Duodenal mucosa (tissue), 2 donors: Measurements from ENCODE around the gene GID8.
A peak's percentile ranks its signal among the peaks of the same experiment; 100 is the strongest.

Experiments used
- H3K27ac ChIP-seq: one replicate; pipeline ENCODE4 v1.7.0; 2013; ENCODE audit warnings: low read depth, low read length
- H3K27me3 ChIP-seq, 2 donors: one replicate each; pipeline ENCODE4 v1.7.0; 2013; ENCODE audit warnings: low read length in 2 of 2, control low read depth in 1 of 2; ENCODE audit not compliant: insufficient read depth in 2 of 2, control insufficient read depth in 1 of 2
- H3K36me3 ChIP-seq, 2 donors: one replicate each; pipeline ENCODE4 v1.7.0; 2013; ENCODE audit warnings: low read length in 2 of 2, control low read depth in 1 of 2; ENCODE audit not compliant: insufficient read depth in 2 of 2, control insufficient read depth in 1 of 2
- H3K4me1 ChIP-seq, 2 donors: one replicate each; pipeline ENCODE4 v1.7.0; 2013; ENCODE audit warnings: low read length in 2 of 2, control low read depth in 1 of 2; ENCODE audit not compliant: insufficient read depth in 2 of 2, control insufficient read depth in 1 of 2
- H3K4me3 ChIP-seq, 2 donors: one replicate each; pipeline ENCODE4 v1.7.0; 2013; ENCODE audit warnings: low read length in 2 of 2, low read depth in 1 of 2
- H3K9ac ChIP-seq, 2 donors: one replicate each; pipeline ENCODE4 v1.7.0; 2013; ENCODE audit warnings: low read length in 2 of 2, low read depth in 1 of 2
- H3K9me3 ChIP-seq, 2 donors: one replicate each; pipeline ENCODE4 v1.7.0; 2013; ENCODE audit warnings: low read length in 2 of 2, control low read depth in 1 of 2; ENCODE audit not compliant: control insufficient read depth in 1 of 2

GID8 gene

DNA sequence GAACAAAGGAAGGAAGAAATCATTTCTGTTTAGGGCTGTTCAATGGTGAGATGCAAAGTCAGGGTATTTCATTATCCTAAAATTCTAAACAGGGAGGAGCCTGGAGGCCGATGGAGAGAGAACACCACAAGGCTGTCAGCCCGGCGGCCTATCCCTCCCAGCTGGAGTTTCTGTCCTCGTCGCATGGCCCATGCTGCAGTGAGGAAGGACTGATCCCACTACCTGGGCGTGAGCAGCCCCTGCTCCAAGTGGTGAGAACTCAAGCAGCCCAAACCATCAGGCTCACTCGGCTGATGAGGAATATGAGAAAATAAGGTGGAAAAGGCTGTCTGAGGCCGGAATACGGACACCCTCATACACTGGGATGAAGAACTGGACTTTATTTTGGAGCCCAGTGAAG lies 42.4 kb upstream of the GID8 start:
- Histone ChIP-seq H3K27me3 (no peaks in the 10 kb centered on the region), H3K9me3 (no peaks in the 10 kb centered on the region), H3K9ac (no peak overlapping the region), H3K4me3 (no peak overlapping the region), H3K4me1 (peaks cover 23 to 24% of the 10 kb centered on the region in 2 donors), H3K27ac (no peak overlapping the region), H3K36me3 (peaks cover 54 to 67% of the 10 kb centered on the region in 2 donors)

DNA sequence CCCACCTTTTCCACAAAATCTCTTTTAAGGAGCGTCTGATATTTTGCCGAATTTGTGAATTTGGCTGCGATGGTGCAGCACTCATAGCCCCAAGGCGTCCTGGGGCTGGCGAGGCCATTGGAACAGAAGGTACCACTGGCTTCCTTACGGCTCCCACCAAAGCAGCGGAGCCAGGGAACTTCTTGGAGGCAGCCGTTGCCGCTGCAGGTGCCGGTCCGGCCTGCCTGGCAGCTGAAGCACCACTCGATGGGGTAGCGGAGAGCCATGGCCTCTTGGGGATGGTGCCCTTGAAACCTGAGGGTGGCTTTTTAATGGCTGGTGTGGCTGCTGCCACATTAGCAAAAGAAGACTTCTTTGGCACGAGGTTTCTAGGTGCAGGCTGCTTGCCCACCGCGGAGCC lies 41.4 kb upstream of the GID8 start:
- Histone ChIP-seq H3K4me1 (peaks cover 31 to 32% of the 10 kb centered on the region in 2 donors), H3K27me3 (no peaks in the 10 kb centered on the region), H3K36me3 (peaks cover 51 to 66% of the 10 kb centered on the region in 2 donors), H3K27ac (no peak overlapping the region), H3K4me3 (no peak overlapping the region), H3K9me3 (no peaks in the 10 kb centered on the region), H3K9ac (no peak overlapping the region)

DNA sequence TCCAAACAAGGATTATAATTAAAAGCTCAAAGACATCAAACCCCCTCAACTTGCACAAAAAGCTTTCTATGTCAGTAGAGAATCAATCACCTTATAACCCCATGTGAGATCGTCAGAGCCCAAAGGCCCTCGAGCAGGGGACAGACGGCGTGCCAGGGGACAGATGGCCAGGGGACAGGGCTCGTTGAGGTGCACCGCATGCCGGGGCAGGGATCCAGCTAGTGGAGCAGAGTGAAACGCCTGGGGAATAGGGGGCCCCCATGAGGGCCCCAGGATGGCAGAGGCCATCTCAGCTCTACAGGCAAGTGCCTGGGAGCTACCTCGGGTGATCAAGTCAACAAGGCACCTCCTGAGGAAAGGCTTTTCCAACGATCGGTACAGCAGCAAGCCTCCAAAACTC lies 40.3 kb upstream of the GID8 start:
- peaks cover 31 to 32% of the 10 kb centered on the region in 2 donors for H3K4me1 ChIP-seq
- no peaks in the 10 kb centered on the region for H3K9me3 ChIP-seq
- peaks cover 46 to 65% of the 10 kb centered on the region in 2 donors for H3K36me3 ChIP-seq
- no peak overlapping the region for H3K27ac ChIP-seq
- no peak overlapping the region for H3K9ac ChIP-seq
- no peak overlapping the region for H3K4me3 ChIP-seq
- no peaks in the 10 kb centered on the region for H3K27me3 ChIP-seq

DNA sequence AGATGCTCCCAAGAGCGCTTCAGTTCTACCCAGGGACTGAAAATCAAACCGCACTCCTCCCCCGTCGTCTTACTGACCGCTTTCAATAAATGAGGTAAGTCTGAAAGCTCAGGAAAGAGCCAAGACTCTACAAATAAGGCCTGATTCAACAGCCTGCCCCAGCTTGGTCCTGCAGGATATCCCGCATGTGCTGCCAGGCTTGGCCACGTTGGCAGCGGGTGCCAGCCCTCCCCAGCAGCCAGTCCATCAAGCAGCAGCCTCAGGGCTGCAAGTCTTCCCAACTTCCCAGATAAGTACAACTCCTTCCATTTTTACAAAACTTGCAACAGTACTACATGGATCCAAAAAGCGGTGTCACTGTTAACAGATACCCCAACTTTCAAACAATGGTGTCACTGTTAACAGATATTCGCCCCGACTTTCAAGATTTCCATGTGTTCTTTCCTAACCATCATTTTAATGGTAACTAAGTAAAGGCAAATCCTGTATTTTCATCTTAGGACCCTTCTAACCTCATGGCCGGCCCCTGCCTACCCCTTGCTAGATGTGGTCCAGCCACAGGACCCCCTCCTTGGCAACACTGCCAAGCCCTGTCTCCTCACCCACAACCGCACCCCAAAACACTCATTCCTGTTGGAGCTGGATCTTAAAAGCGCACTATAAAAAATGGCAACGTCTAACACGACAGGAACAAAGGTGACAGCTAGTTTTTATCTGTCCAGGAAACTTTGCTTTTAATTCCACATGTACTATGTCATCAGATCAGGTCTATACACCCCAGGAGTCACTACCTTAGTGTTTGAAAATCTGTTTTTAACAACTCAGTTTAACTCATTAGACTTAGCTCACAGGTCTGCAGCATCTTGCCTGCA lies 39.6 kb upstream of the GID8 start:
- H3K9me3 ChIP-seq = no peaks in the 10 kb centered on the region
- peaks cover 31 to 32% of the 10 kb centered on the region in 2 donors for H3K4me1 ChIP-seq
- H3K9ac ChIP-seq = peak overlapping the region; percentile 5 to 41
- H3K4me3 ChIP-seq = no peak overlapping the region
- peaks cover 44 to 64% of the 10 kb centered on the region in 2 donors for H3K36me3 ChIP-seq
- H3K27me3 ChIP-seq = no peaks in the 10 kb centered on the region
- H3K27ac ChIP-seq = no peak overlapping the region

DNA sequence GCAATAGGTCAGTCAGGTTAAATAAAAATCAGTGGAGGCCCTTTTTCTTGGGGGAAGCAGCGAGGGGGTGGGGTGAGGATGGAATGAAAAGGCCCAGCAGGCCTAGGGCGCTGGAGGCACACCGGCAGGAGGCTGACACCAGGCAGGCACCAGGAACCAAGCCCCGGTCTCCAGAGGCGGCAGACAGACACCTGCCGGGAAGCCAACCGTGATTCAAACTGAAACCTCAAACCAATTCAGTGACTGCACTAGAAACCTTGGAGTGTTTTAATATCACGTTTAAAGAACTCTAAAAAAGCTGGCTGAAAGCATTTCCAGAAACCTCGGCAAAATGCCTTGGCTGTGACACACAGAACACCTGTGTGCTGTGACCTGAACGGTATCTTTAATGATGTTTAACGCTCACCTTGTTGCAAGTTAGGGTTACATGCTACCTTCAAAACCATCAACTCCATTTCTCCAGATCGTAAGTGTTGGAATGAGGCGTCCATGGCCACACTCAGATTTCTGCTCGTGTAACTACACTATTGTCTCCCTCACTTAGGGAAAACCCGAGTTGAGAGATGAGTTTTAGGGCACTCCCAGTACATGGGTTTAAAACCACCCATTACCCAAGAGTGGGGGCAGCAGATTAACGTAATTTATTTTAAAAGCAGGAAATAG lies 38.8 kb upstream of the GID8 start:
- H3K36me3 ChIP-seq = peaks cover 42 to 64% of the 10 kb centered on the region in 2 donors

DNA sequence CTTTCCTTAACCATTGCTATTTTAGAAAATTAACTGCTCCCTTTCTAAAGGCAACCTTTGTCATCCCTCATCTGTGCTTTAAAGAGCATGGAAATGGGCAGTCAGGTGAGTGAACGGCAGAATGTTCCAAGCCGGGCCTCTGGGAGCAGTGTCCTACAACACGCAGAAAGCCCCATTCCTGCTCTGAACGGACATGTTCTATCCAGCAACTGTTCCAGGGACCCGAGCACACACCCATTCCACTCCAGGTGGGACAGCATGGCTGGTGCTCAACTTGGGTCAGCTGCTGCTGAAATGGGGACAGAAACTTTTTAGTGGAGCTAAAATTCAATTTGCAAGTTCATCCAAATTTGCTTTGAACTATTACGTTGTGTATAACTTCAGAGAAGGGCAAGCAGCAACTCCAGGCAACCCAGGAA lies 38.3 kb upstream of the GID8 start:
- H3K27ac ChIP-seq = no peak overlapping the region
- H3K27me3 ChIP-seq = no peaks in the 10 kb centered on the region
- H3K4me1 ChIP-seq = peaks cover 31 to 32% of the 10 kb centered on the region in 2 donors
- peaks cover 39 to 64% of the 10 kb centered on the region in 2 donors for H3K36me3 ChIP-seq
- H3K9ac ChIP-seq = no peak overlapping the region
- H3K9me3 ChIP-seq = no peaks in the 10 kb centered on the region
- peak overlapping the region in 1 of 2 donors; percentile 18 for H3K4me3 ChIP-seq

More for the DNA sequence above, 38.8 kb upstream of the GID8 start:
- H3K27me3 ChIP-seq = no peaks in the 10 kb centered on the region
- peaks cover 31 to 32% of the 10 kb centered on the region in 2 donors for H3K4me1 ChIP-seq
- peak overlapping the region in 1 of 2 donors; percentile 6 for H3K4me3 ChIP-seq
- H3K9ac ChIP-seq = peak overlapping the region; percentile 5 to 41
- H3K9me3 ChIP-seq = no peaks in the 10 kb centered on the region
- H3K27ac ChIP-seq = no peak overlapping the region

DNA sequence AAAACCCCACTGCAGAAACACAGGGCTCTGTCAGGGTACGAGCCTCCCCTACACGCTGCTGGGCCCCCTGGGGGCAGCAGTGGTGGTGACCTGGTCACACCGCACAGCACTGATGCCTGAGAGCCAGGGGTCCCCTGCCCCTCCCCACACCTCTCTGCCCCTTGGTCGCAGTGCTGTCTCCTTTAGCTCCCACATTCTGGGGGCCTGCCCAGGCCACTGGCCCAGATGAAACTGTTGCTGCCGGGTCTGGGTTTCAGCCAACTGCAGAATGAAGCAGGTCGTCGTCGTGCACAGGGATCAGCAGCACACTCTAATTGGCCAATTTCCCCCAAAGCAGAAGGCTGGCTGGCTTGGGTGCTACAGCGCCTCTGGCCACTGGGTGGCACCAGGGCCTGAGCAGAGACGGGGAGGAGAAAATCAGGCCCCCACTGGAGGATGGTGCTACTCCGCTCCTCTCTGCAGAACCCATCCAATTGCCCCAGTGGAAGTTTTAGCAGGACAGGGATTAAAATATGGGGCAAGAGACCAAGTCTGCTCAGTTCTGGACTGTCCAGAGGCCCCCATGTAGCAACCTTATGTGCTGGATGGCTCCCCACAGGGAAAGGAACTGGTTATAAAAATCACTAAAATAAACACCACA lies 37.8 kb upstream of the GID8 start:
- H3K9me3 ChIP-seq = no peaks in the 10 kb centered on the region
- H3K36me3 ChIP-seq = peaks cover 41 to 64% of the 10 kb centered on the region in 2 donors
- peaks cover 31 to 32% of the 10 kb centered on the region in 2 donors for H3K4me1 ChIP-seq
- no peaks in the 10 kb centered on the region for H3K27me3 ChIP-seq
- H3K27ac ChIP-seq = peak overlapping the region; percentile 48
- peak overlapping the region in 1 of 2 donors; percentile 18 for H3K4me3 ChIP-seq
- H3K9ac ChIP-seq = peak overlapping the region in 1 of 2 donors; percentile 42

DNA sequence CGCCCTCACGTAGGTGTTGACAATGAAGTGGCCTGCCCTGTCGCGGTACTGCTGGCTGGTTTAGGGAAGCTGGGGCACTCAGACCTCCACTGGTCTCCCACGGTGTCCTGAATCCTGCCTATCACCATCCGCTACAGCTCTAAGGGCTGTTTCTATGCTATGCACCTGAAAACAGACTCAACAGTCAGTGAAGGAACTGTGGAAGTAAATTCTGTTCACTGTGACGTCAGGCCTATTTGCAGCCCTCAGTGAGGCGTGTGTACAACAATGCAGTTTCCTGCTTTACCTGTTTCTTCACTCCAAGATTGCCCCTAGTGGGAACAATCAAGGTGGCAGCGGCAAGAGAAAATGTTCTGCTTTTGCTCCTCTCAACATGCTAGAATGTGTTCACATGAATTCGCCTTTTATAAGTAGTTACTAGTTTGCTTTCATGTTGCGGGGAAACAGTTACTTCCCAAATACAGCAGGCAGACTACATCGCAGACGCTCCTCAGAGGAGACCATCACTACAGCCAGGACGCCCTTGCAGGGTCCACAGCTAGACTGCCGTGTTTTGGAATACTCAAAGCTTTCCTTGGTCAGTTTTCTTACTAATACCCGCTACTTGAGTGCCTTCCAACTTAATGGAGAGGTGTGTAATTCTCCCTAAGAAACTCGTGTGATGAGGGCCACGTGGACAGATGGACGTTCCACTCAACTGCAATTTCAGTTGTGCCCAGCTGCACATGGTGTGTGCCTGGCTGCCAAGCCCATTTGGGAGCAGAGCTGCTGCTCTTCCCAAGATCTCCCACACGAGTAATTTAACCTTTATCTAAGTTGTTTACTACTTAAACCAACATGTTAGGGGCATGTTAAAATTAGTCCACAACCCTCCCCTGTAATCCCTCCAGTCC lies 37.0 kb upstream of the GID8 start:
- H3K4me3 ChIP-seq = peak overlapping the region in 1 of 2 donors; percentile 18

DNA sequence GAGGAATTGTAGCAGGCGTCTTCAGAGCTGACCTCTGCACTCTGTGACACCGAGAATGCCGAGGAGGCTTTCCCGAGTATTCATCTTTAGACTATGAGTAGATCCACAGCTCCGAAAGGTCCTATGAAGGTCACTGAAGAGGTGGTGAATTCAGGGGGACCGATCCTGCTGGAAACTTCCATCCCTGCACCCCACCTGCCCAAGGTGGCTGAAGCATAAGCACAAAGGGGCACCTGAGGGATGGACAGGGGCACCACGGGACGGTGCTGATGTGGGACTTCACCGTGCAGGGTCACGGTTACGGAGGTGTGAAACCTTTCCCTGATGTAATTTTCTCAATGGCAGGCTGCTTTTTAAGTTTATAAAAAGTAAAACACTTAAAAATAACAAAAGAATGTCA lies 36.1 kb upstream of the GID8 start:
- Histone ChIP-seq H3K36me3 (peaks cover 46 to 64% of the 10 kb centered on the region in 2 donors), H3K27me3 (no peaks in the 10 kb centered on the region), H3K4me1 (peaks cover 31 to 32% of the 10 kb centered on the region in 2 donors), H3K9me3 (no peaks in the 10 kb centered on the region), H3K4me3 (no peak overlapping the region), H3K27ac (no peak overlapping the region), H3K9ac (no peak overlapping the region)

More for the DNA sequence above, 37.0 kb upstream of the GID8 start:
- no peaks in the 10 kb centered on the region for H3K9me3 ChIP-seq
- H3K27me3 ChIP-seq = no peaks in the 10 kb centered on the region
- peak overlapping the region; percentile 48 for H3K27ac ChIP-seq
- peak overlapping the region; percentile 19 to 42 for H3K9ac ChIP-seq
- H3K36me3 ChIP-seq = peaks cover 46 to 64% of the 10 kb centered on the region in 2 donors
- peaks cover 31 to 32% of the 10 kb centered on the region in 2 donors for H3K4me1 ChIP-seq
